AG04449 (cell line): ENCODE results near the gene IFT122.

Experiments
- CTCF ChIA-PET: fragments of 350-600 bp; formaldehyde crosslinking; extraction: SDS; loops from one replicate; lab custom pipeline; 2021; ENCODE audit warnings: antibody characterized with exemption; lab: Yijun Ruan, JAX
- POLR2A ChIA-PET: fragments of 400-600, 350-600 bp; formaldehyde crosslinking; extraction: SDS; loops from one replicate; lab custom pipeline; 2020; ENCODE audit warnings: antibody characterized with exemption, inconsistent platforms; lab: Yijun Ruan, JAX
- DNase-seq: peaks from one replicate; pipeline ENCODE4 v3.0.0-alpha.2; 2010; ENCODE audit warnings: low read depth, low spot score
- H3K4me3 ChIP-seq: 2 replicates; pipeline ENCODE4 v1.5.1; 2011; ENCODE audit warnings: low read depth, mild to moderate bottlenecking, control low read depth, low read length
- CTCF ChIP-seq: IDR thresholded peaks from one replicate; pipeline ENCODE4 v1.5.1; 2011; ENCODE audit warnings: mild to moderate bottlenecking, moderate library complexity, low read length, control low read depth, inconsistent platforms; ENCODE audit not compliant: insufficient read depth; ENCODE audit errors: missing control alignments

Gene IFT122

GRCh38 chr3:129461022-129461421, 21.0 kb downstream of the IFT122 start:
- no peak overlapping the region for H3K4me3 ChIP-seq
- no peak for TF ChIP-seq CTCF
- CTCF ChIA-PET, result no interaction called here
- no peak for DNase-seq
- POLR2A ChIA-PET, result no interaction called here

- DNase-seq, result no peak
- TF ChIP-seq CTCF, result no peak
- H3K4me3 ChIP-seq, result no peak overlapping the region
- ChIA-PET CTCF (no interaction called here), POLR2A (no interaction called here)
These were observed 21.6 kb downstream of the IFT122 start for GRCh38 chr3:129461461-129462146.

GRCh38 chr3:129462361-129462968, 22.4 kb downstream of the IFT122 start:
- CTCF ChIA-PET, result no interaction called here
- no peak overlapping the region for H3K4me3 ChIP-seq
- TF ChIP-seq CTCF, result no peak
- DNase-seq, result no peak
- POLR2A ChIA-PET, result no interaction called here

GRCh38 chr3:129463094-129463493, 23.1 kb downstream of the IFT122 start:
- no peak for TF ChIP-seq CTCF
- CTCF ChIA-PET, result interaction anchor here (1.0 kb wide), 1 partner anchor 361 kb away, joined by 3 read pairs; no protein-coding TSS in a partner anchor
- POLR2A ChIA-PET, result no interaction called here
- no peak overlapping the region for H3K4me3 ChIP-seq
- DNase-seq, result no peak

GRCh38 chr3:129463716-129464115, 23.7 kb downstream of the IFT122 start:
- ChIA-PET POLR2A (no interaction called here), CTCF (interaction anchor here (1.0 to 1.2 kb wide), 3 partner anchors 8 to 360 kb away, joined by 3 read pairs; no protein-coding TSS in a partner anchor)

More at GRCh38 chr3:129463716-129464115, 23.7 kb downstream of the IFT122 start:
- TF ChIP-seq CTCF, result no peak
- H3K4me3 ChIP-seq, result no peak overlapping the region
- DNase-seq, result no peak
